Glutamatergic neuron (in vitro differentiated cells): Measurements from ENCODE around the gene PAIP2B. TPM values are rescaled to one million over a fixed set of nuclear protein-coding genes. Genes with fewer than 3 reads are reported as not detected.

Experiments
- DNase-seq: peaks from one replicate; pipeline ENCODE4 v3.0.0; 2022
- H3K27ac Mint-ChIP-seq: one replicate; pipeline ENCODE4 v1.8.0; 2020; ENCODE audit warnings: mild to moderate bottlenecking, mixed read lengths, inconsistent platforms; ENCODE audit not compliant: unreplicated experiment
- H3K27me3 Mint-ChIP-seq: one replicate; pipeline ENCODE4 v1.8.0; 2020; ENCODE audit warnings: mild to moderate bottlenecking, moderate library complexity, mixed read lengths, inconsistent platforms; ENCODE audit not compliant: unreplicated experiment
- H3K36me3 Mint-ChIP-seq: one replicate; pipeline ENCODE4 v1.8.0; 2020; ENCODE audit warnings: mild to moderate bottlenecking, mixed read lengths, inconsistent platforms; ENCODE audit not compliant: unreplicated experiment
- H3K4me1 Mint-ChIP-seq: one replicate; pipeline ENCODE4 v1.8.0; 2020; ENCODE audit warnings: mild to moderate bottlenecking, low read depth, mixed read lengths, inconsistent platforms; ENCODE audit not compliant: unreplicated experiment
- H3K4me3 Mint-ChIP-seq: one replicate; pipeline ENCODE4 v1.8.0; 2020; ENCODE audit warnings: mild to moderate bottlenecking, mixed read lengths, inconsistent platforms; ENCODE audit not compliant: unreplicated experiment
- H3K9me3 Mint-ChIP-seq: one replicate; pipeline ENCODE4 v1.8.0; 2020; ENCODE audit warnings: mild to moderate bottlenecking, moderate library complexity, mixed read lengths, inconsistent platforms; ENCODE audit not compliant: unreplicated experiment
- CTCF ChIP-seq: fragments of 200-600 bp; sonication (generic); IDR thresholded peaks from one replicate; pipeline ENCODE4 v1.5.0; 2021; ENCODE audit not compliant: partially characterized antibody, unreplicated experiment
- long read RNA-seq: library from polyadenylated mRNA; unstranded; transcript quantifications from one replicate; pipeline ENCODE4 v2.0.0, GENCODE V29; 2020; ENCODE audit not compliant: unreplicated experiment
- total RNA-seq: library from RNA; stranded (reverse); fragmentation: NEBNext Ultra II Directional; extraction: Animal tissue kit (Norgen Biotek cat#: 25700); gene quantifications from one replicate; pipeline ENCODE4 v1.2.1, GENCODE V29; 2021; ENCODE audit not compliant: unreplicated experiment

PAIP2B gene, protein sequence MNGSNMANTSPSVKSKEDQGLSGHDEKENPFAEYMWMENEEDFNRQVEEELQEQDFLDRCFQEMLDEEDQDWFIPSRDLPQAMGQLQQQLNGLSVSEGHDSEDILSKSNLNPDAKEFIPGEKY
- 15.6 TPM for total RNA-seq
- long read RNA-seq, full-length matches to known transcripts = 2 of 3 reads
- long read RNA-seq, partial matches to known transcripts = 1 of 3 reads
- long read RNA-seq, other reads (novel, unspliced or antisense) = 0 of 3 reads

DNA sequence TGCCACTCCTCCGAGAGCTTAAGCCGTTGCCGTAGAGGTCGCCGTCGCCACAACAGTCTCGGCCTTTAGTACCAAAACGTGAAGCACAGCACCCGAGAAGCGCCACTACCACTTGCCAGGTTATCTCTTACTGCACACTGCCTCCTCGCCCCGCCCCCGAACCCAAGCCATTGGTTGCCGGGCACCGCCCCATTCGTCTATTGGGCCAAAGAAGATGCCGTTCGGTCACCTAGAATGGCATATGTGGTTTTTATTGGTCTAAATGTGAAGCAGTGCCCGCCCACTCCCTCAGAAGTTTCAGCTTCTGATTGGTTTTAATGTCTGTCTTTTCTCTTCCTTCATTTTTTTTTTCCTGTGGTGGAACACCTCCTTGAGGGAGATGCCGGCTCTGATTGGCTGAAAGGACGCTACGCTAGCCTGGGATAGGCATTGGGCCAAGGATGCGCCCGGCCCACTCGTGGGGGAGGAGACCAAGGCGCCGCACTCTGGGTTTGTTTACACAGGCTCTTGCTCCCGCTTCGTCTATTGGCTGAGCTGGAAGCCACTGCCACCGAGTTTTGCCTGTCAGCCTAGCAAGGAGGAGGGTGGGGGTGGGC lies at the start of gene PAIP2B:
Gene PAIP2B, minus strand, starts transcription at position 139 of the 596 bp plus-strand sequence. CDS start 24,514 bp downstream, outside the sequence.
- peak; percentile 98 for DNase-seq
- no peak for TF ChIP-seq CTCF
- peaks cover 3% of the 10 kb centered on the region for H3K27me3 Mint-ChIP-seq
- H3K9me3 Mint-ChIP-seq = peaks cover 3% of the 10 kb centered on the region
- peaks cover 8% of the 10 kb centered on the region for H3K4me1 Mint-ChIP-seq
- no peaks in the 10 kb centered on the region for H3K36me3 Mint-ChIP-seq
- peak within 1 kb of the TSS; percentile 93 for H3K4me3 Mint-ChIP-seq
- H3K27ac Mint-ChIP-seq = peak within 1 kb of the TSS; percentile 84

- DNase-seq = no peak
- no peak for TF ChIP-seq CTCF
- peaks cover 11% of the 10 kb centered on the region for H3K9me3 Mint-ChIP-seq
- peak overlapping the region; percentile 17 for H3K27ac Mint-ChIP-seq
- H3K36me3 Mint-ChIP-seq = peaks cover 30% of the 10 kb centered on the region
- H3K4me3 Mint-ChIP-seq = peak overlapping the region; percentile 64
- peaks cover 6% of the 10 kb centered on the region for H3K27me3 Mint-ChIP-seq
- peaks cover 3% of the 10 kb centered on the region for H3K4me1 Mint-ChIP-seq
Observed at GRCh38 chr2:71275939-71276310, 49.0 kb upstream of the PAIP2B start.

GRCh38 chr2:71269511-71270090 lies 42.7 kb upstream of the PAIP2B start:
- Mint-ChIP-seq H3K4me1 (no peaks in the 10 kb centered on the region), H3K27me3 (peaks cover 2% of the 10 kb centered on the region), H3K36me3 (peaks cover 23% of the 10 kb centered on the region), H3K27ac (no peak overlapping the region), H3K9me3 (peaks cover 3% of the 10 kb centered on the region), H3K4me3 (no peak overlapping the region)
- TF ChIP-seq CTCF = no peak
- DNase-seq = no peak

DNA sequence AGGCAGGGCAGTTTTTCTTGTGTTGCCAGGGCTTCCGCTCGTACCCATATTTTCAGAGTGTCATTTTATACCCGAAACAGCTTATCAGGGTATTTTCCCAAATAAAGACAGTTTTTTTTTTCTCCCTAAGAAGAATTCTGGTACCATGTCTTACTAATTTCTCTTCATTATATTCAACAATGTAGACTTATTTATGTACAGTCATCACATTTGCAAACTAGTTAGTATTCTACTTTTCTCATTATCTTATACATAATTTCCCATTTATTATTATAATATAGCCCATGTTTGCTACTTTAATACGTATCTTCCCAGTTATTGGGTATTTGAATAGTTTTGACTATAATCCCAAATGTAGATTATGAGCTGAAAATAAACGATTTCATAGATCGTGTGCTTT lies 36.5 kb upstream of the PAIP2B start:
- no peak for DNase-seq
- Mint-ChIP-seq H3K36me3 (no peaks in the 10 kb centered on the region), H3K4me3 (no peak overlapping the region), H3K4me1 (no peaks in the 10 kb centered on the region), H3K9me3 (no peaks in the 10 kb centered on the region), H3K27me3 (no peaks in the 10 kb centered on the region), H3K27ac (no peak overlapping the region)
- no peak for TF ChIP-seq CTCF

DNA sequence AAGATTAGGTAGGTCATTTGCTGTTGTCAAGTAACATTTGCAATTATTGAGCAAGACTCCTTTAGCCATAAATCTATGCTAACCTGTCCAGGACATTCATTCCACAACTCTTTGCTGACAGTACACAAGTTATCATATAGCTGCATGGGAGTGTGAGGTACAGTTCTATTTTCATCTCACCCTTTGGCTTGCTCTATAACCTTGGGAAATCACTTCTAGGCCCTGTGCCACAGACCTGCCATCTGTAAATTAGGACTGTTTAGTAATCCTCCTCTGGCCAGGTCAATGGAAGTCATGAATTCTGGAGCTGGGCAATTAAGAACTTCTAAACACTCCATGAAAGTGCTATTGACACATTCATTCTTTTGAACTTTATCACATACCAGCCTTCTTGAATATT lies 34.6 kb upstream of the PAIP2B start:
- Mint-ChIP-seq H3K4me3 (no peak overlapping the region), H3K36me3 (no peaks in the 10 kb centered on the region), H3K27ac (no peak overlapping the region), H3K9me3 (no peaks in the 10 kb centered on the region), H3K4me1 (no peaks in the 10 kb centered on the region), H3K27me3 (no peaks in the 10 kb centered on the region)
- TF ChIP-seq CTCF = no peak
- DNase-seq = no peak
